Activated T-helper 17 cell treated with anti-CD3 and anti-CD28 coated beads, Interleukin-2, amount 50 U/mL, for 72 hours (primary cell): ENCODE results near the gene PCDHB16. TPM values are rescaled to one million over a fixed set of nuclear protein-coding genes. Genes with fewer than 3 reads are reported as not detected.
"Not testable (repeated sequence)": the region's sequence is repeated elsewhere in the genome, so short reads cannot be mapped to it uniquely, and the experiment has no call there.

Source experiments
- ATAC-seq: fragments of 150-1000 bp; cut with Tn5 transposase; replicated peaks from 2 replicates; pipeline ENCODE4 v1.10.0; 2021; ENCODE audit warnings: mild to moderate bottlenecking, moderate library complexity
- H3K27ac Mint-ChIP-seq: one replicate; pipeline ENCODE4 v1.8.0; 2022; ENCODE audit warnings: mixed read lengths
- H3K27me3 Mint-ChIP-seq: one replicate; pipeline ENCODE4 v1.8.0; 2022; ENCODE audit warnings: mixed read lengths
- H3K36me3 Mint-ChIP-seq: one replicate; pipeline ENCODE4 v1.8.0; 2022; ENCODE audit warnings: low read depth, mild to moderate bottlenecking, mixed read lengths
- H3K4me1 Mint-ChIP-seq: one replicate; pipeline ENCODE4 v1.8.0; 2022; ENCODE audit warnings: mixed read lengths
- H3K4me3 Mint-ChIP-seq: one replicate; pipeline ENCODE4 v1.8.0; 2022; ENCODE audit warnings: mild to moderate bottlenecking, mixed read lengths
- H3K9me3 Mint-ChIP-seq: one replicate; pipeline ENCODE4 v1.8.0; 2022; ENCODE audit warnings: mixed read lengths
- total RNA-seq, 2 donors: library from RNA; stranded (reverse); gene quantifications; one replicate each; pipeline ENCODE4 v1.2.3, GENCODE V29; 2022

PCDHB16 gene
- not detected for total RNA-seq

GRCh38 chr5:141182248-141182647 is at the start of gene PCDHB16:
TSS of gene PCDHB16 (plus strand) at chr5:141182387. CDS start at chr5:141182560, 173 bp downstream.
- ATAC-seq, result no peak
- Mint-ChIP-seq H3K4me1 (peaks cover 6% of the 10 kb centered on the region), H3K27me3 (peaks cover 45% of the 10 kb centered on the region), H3K27ac (no peak within 1 kb of the TSS), H3K36me3 (no peaks in the 10 kb centered on the region), H3K9me3 (peaks cover 5% of the 10 kb centered on the region), H3K4me3 (no peak within 1 kb of the TSS)

DNA sequence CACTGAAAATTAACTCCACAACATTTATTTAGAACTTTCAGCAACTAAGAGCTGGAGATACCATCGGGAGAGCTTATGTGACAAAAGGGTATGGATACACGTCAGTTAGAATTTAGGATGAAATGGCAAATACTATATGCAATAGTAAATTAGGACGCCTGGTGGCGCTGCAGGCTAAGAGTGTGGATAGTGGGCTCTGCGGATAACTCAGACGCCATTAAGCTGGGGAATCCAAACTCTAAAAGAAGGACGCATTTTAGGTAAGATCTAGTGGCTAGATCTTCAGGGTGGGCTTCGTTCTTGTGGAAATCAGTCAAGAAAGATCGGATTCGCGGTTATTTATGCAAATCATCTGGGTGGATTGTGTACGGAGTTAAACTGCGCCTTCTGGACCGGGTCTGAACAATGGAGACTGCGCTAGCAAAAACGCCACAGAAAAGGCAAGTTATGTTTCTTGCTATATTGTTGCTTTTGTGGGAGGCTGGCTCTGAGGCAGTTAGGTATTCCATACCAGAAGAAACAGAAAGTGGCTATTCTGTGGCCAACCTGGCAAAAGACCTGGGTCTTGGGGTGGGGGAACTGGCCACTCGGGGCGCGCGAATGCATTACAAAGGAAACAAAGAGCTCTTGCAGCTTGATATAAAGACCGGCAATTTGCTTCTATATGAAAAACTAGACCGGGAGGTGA is 47.0 kb upstream of the PCDHB16 start, which contains the start of gene PCDHB5:
Gene PCDHB5 (plus strand): TSS at position 177 of the 688 bp plus-strand sequence. CDS start 229 bp downstream, at position 406.
- Mint-ChIP-seq H3K9me3 (peaks cover 19% of the 10 kb centered on the region), H3K36me3 (no peaks in the 10 kb centered on the region), H3K27me3 (peaks cover 5% of the 10 kb centered on the region), H3K4me3 (peak within 1 kb of the TSS; percentile 57), H3K27ac (no peak within 1 kb of the TSS), H3K4me1 (no peaks in the 10 kb centered on the region)
- ATAC-seq, result no peak

- Mint-ChIP-seq H3K36me3 (no peaks in the 10 kb centered on the region), H3K27me3 (peaks cover 5% of the 10 kb centered on the region), H3K27ac (no peak overlapping the region), H3K4me3 (peak overlapping the region; percentile 57), H3K9me3 (peaks cover 19% of the 10 kb centered on the region), H3K4me1 (no peaks in the 10 kb centered on the region)
- ATAC-seq, result no peak
These were observed 46.4 kb upstream of the PCDHB16 start for GRCh38 chr5:141135718-141136266.

DNA sequence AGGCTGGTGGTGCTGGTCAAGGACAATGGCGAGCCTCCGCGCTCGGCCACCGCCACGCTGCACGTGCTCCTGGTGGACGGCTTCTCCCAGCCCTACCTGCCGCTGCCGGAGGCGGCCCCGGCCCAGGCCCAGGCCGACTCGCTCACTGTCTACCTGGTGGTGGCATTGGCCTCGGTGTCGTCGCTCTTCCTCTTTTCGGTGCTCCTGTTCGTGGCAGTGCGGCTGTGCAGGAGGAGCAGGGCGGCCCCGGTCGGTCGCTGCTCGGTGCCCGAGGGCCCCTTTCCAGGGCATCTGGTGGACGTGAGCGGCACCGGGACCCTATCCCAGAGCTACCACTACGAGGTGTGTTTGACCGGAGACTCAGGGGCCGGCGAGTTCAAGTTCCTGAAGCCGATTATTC is 44.8 kb upstream of the PCDHB16 start:
- H3K4me3 Mint-ChIP-seq, H3K4me1 Mint-ChIP-seq, H3K27me3 Mint-ChIP-seq, H3K27ac Mint-ChIP-seq, H3K36me3 Mint-ChIP-seq, ATAC-seq: not testable (repeated sequence)
- H3K9me3 Mint-ChIP-seq, result peaks cover 16% of the 10 kb centered on the region

DNA sequence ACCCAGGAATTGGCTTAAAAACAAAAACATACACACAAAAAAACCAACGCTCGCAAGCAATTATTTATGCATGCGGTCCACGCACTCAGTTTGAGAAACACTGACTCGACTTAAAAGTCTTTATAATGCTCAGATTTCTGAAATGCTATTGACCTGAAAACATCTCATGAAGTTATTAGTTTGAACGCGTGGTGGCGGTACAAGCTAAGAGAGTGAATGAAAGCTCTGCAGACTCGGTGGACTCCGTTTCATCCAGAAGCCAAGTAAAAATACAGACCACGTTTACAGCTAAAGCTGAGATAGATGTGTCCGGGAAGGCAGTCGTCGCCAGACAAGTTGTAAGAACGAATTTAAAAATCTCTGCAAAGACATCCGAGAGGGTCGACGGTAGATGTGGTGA is 32.4 kb upstream of the PCDHB16 start, which contains the start of gene PCDHB6:
Gene PCDHB6 (plus strand): TSS at position 246 of the 400 bp plus-strand sequence. CDS start 201 bp downstream, outside the sequence.
- Mint-ChIP-seq H3K4me1 (no peaks in the 10 kb centered on the region), H3K4me3 (peak within 1 kb of the TSS; percentile 14), H3K9me3 (peaks cover 9% of the 10 kb centered on the region), H3K27me3 (peaks cover 30% of the 10 kb centered on the region), H3K36me3 (no peaks in the 10 kb centered on the region), H3K27ac (no peak within 1 kb of the TSS)
- no peak for ATAC-seq

DNA sequence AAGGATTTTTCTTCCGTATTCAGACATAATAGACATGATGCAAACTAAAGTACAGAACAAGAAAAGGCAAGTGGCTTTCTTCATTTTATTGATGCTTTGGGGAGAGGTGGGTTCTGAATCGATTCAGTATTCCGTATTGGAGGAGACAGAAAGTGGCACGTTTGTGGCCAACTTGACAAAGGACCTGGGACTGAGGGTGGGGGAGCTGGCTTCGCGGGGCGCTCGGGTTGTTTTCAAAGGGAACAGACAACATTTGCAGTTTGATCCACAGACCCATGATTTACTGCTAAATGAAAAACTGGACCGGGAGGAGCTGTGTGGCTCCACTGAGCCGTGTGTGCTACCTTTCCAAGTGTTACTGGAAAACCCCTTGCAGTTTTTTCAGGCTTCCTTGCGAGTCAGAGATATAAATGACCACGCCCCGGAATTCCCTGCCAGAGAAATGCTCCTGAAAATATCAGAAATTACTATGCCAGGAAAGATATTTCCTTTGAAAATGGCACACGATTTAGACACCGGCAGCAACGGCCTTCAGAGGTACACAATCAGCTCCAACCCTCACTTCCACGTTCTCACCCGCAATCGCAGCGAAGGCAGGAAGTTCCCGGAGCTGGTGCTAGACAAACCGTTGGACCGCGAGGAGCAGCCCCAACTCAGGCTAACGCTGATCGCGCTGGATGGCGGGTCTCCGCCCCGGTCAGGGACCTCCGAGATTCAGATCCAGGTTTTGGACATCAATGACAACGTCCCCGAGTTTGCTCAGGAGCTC is 31.8 kb upstream of the PCDHB16 start:
- Mint-ChIP-seq H3K9me3 (peaks cover 9% of the 10 kb centered on the region), H3K27me3 (peaks cover 27% of the 10 kb centered on the region), H3K4me3 (peak overlapping the region; percentile 14), H3K4me1 (no peaks in the 10 kb centered on the region), H3K36me3 (no peaks in the 10 kb centered on the region), H3K27ac (no peak overlapping the region)
- no peak for ATAC-seq

- Mint-ChIP-seq H3K36me3 (no peaks in the 10 kb centered on the region), H3K9me3 (peaks cover 9% of the 10 kb centered on the region), H3K27me3 (peaks cover 31% of the 10 kb centered on the region), H3K4me3 (no peak overlapping the region), H3K4me1 (no peaks in the 10 kb centered on the region), H3K27ac (no peak overlapping the region)
- no peak for ATAC-seq
These were observed 31.2 kb upstream of the PCDHB16 start for GRCh38 chr5:141150993-141151325.

GRCh38 chr5:141151632-141152031 is 30.6 kb upstream of the PCDHB16 start:
- H3K27ac Mint-ChIP-seq, ATAC-seq: not testable (repeated sequence)

GRCh38 chr5:141152096-141152495 is 30.1 kb upstream of the PCDHB16 start:
- H3K9me3 Mint-ChIP-seq, H3K27ac Mint-ChIP-seq, H3K4me3 Mint-ChIP-seq, H3K36me3 Mint-ChIP-seq, ATAC-seq, H3K4me1 Mint-ChIP-seq: not testable (repeated sequence)
- H3K27me3 Mint-ChIP-seq, result peaks cover 38% of the 10 kb centered on the region

More at GRCh38 chr5:141151632-141152031, 30.6 kb upstream of the PCDHB16 start:
- not testable (repeated sequence) for H3K36me3 Mint-ChIP-seq, H3K4me1 Mint-ChIP-seq, H3K9me3 Mint-ChIP-seq, H3K4me3 Mint-ChIP-seq
- H3K27me3 Mint-ChIP-seq, result peaks cover 35% of the 10 kb centered on the region

GRCh38 chr5:141155540-141156374 is 26.4 kb upstream of the PCDHB16 start:
- no peak for ATAC-seq
- H3K36me3 Mint-ChIP-seq, result no peaks in the 10 kb centered on the region
- peaks cover 41% of the 10 kb centered on the region for H3K27me3 Mint-ChIP-seq
- no peaks in the 10 kb centered on the region for H3K4me1 Mint-ChIP-seq
- no peak overlapping the region for H3K27ac Mint-ChIP-seq
- peaks cover 7% of the 10 kb centered on the region for H3K9me3 Mint-ChIP-seq
- H3K4me3 Mint-ChIP-seq, result no peak overlapping the region

DNA sequence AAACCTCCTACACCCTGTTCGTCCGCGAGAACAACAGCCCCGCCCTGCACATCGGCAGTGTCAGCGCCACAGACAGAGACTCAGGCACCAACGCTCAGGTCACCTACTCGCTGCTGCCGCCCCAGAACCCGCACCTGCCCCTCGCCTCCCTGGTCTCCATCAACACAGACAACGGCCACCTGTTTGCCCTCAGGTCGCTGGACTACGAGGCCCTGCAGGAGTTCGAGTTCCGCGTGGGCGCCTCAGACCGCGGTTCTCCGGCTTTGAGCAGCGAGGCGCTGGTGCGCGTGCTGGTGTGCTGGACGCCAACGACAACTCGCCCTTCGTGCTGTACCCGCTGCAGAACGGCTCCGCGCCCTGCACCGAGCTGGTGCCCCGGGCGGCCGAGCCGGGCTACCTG is 24.8 kb upstream of the PCDHB16 start:
- not testable (repeated sequence) for H3K9me3 Mint-ChIP-seq, H3K36me3 Mint-ChIP-seq, H3K4me3 Mint-ChIP-seq, H3K27ac Mint-ChIP-seq, ATAC-seq, H3K4me1 Mint-ChIP-seq
- H3K27me3 Mint-ChIP-seq, result peaks cover 40% of the 10 kb centered on the region

- not testable (repeated sequence) for H3K4me1 Mint-ChIP-seq, ATAC-seq, H3K9me3 Mint-ChIP-seq, H3K36me3 Mint-ChIP-seq, H3K27ac Mint-ChIP-seq, H3K4me3 Mint-ChIP-seq
- H3K27me3 Mint-ChIP-seq, result peaks cover 37% of the 10 kb centered on the region
These were observed 24.3 kb upstream of the PCDHB16 start for GRCh38 chr5:141157901-141158300.

- H3K4me1 Mint-ChIP-seq, result peaks cover 6% of the 10 kb centered on the region
- no peak for ATAC-seq
- H3K27ac Mint-ChIP-seq, result no peak within 1 kb of the TSS
- no peak within 1 kb of the TSS for H3K4me3 Mint-ChIP-seq
- H3K36me3 Mint-ChIP-seq, result no peaks in the 10 kb centered on the region
- H3K9me3 Mint-ChIP-seq, result peaks cover 3% of the 10 kb centered on the region
- H3K27me3 Mint-ChIP-seq, result peaks cover 31% of the 10 kb centered on the region
These were observed 9.6 kb upstream of the PCDHB16 start, which contains the start of gene PCDHB7 for GRCh38 chr5:141172381-141173204. TSS of gene PCDHB7 (plus strand) at chr5:141172644. CDS start at chr5:141172836, 192 bp downstream.
